ENCODE results near the gene PPP2R5A. TPM values are rescaled to one million over a fixed set of nuclear protein-coding genes. Genes with fewer than 3 reads are reported as not detected.

PPP2R5A gene
- total RNA-seq, 1 donor from 2014 or later, result 25.5 TPM

DNA sequence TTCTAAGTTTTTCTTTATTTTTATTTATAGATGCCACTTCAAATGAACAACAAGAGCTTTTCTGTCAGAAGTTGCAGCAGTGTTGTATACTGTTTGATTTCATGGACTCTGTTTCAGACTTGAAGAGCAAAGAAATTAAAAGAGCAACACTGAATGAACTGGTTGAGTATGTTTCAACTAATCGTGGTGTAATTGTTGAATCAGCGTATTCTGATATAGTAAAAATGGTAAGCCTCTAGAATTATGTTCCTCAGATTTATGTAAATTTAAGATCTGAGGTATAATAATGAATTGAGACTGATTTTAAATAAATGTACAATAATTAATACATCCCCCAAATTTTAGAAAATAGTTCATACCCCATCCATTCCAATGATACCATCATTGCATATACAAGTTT lies 43.9 kb downstream of the PPP2R5A start:
- Mint-ChIP-seq H3K27ac (ENCODE audit: unreplicated experiment) (no peak overlapping the region), H3K4me3 (ENCODE audit: unreplicated experiment) (no peak overlapping the region), H3K9me3 (ENCODE audit: unreplicated experiment) (no peaks in the 10 kb centered on the region), H3K36me3 (ENCODE audit: low read depth, unreplicated experiment) (peaks cover 3% of the 10 kb centered on the region), H3K27me3 (ENCODE audit: unreplicated experiment) (no peaks in the 10 kb centered on the region), H3K4me1 (ENCODE audit: unreplicated experiment) (no peaks in the 10 kb centered on the region)
- no peak for DNase-seq (ENCODE audit: low spot score)
- TF ChIP-seq CTCF (IDR thresholded peaks at IDR 0.05; ENCODE audit: unreplicated experiment), result no peak

DNA sequence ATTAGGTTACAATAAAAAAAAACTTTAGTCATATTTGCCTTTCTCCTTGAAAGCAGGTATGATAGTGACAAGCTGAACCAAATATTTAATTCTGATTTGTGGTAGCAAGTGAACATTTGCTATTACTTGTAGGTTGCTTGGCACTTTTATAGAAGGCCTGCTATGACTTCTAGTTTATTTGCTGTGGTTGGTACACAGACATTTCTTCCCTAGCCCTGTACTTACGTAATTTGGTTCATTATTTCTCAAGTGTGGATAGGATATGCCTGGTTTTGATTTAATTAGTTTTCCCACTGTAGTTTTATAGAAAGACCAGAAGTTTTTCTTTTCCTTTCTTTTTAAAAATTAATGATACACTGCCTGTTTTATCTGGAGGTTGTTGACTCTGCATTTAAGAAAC lies 55.9 kb downstream of the PPP2R5A start:
- H3K4me1 Mint-ChIP-seq (ENCODE audit: unreplicated experiment), result no peaks in the 10 kb centered on the region
- no peak for TF ChIP-seq CTCF (IDR thresholded peaks at IDR 0.05; ENCODE audit: unreplicated experiment)
- H3K9me3 Mint-ChIP-seq (ENCODE audit: unreplicated experiment), result no peaks in the 10 kb centered on the region
- H3K27me3 Mint-ChIP-seq (ENCODE audit: unreplicated experiment), result no peaks in the 10 kb centered on the region
- H3K36me3 Mint-ChIP-seq (ENCODE audit: low read depth, unreplicated experiment), result no peaks in the 10 kb centered on the region
- no peak overlapping the region for H3K4me3 Mint-ChIP-seq (ENCODE audit: unreplicated experiment)
- DNase-seq (ENCODE audit: low spot score), result no peak
- H3K27ac Mint-ChIP-seq (ENCODE audit: unreplicated experiment), result no peak overlapping the region

DNA sequence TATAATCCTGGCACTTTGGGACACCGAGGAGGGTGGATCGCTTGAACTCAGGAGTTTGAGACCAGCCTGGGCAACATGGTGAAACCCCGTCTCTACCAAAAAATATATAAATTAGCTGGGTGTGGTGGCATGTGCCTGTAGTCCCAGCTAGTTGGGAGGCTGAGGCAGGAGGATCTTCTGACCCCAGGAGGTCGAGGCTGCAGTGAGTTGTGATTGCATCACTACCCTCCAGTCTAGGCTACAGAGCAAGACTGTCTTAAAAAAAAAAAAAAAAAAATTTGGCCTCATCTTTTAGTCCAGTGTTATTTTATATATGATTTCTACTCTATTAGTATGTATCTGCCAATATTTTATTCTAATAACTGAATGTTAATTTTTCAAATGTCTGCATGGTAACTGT lies 59.7 kb downstream of the PPP2R5A start:
- no peaks in the 10 kb centered on the region for H3K4me1 Mint-ChIP-seq (ENCODE audit: unreplicated experiment)
- no peak overlapping the region for H3K4me3 Mint-ChIP-seq (ENCODE audit: unreplicated experiment)
- DNase-seq (ENCODE audit: low spot score), result no peak
- no peaks in the 10 kb centered on the region for H3K9me3 Mint-ChIP-seq (ENCODE audit: unreplicated experiment)
- H3K36me3 Mint-ChIP-seq (ENCODE audit: low read depth, unreplicated experiment), result no peaks in the 10 kb centered on the region
- no peak overlapping the region for H3K27ac Mint-ChIP-seq (ENCODE audit: unreplicated experiment)
- TF ChIP-seq CTCF (IDR thresholded peaks at IDR 0.05; ENCODE audit: unreplicated experiment), result no peak
- H3K27me3 Mint-ChIP-seq (ENCODE audit: unreplicated experiment), result no peaks in the 10 kb centered on the region

DNA sequence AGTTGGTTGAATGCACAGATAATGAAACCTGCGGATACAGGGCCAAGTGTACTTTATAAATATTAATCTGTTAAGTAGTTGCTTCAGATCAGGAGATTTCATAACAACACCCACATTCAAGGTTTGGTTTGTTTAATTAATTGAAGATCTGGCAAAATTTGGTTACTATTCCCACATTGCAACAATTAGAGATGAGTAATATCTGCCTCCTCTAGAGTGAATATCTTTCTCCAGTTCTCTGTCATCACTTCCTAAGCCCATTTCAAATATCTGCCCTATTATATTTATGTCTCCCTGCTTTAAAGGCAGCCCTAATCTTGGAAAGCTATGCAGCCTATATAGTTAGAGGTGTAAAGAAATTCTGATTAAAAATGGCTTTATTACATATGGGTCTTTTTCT lies 61.4 kb downstream of the PPP2R5A start:
- Mint-ChIP-seq H3K36me3 (ENCODE audit: low read depth, unreplicated experiment) (no peaks in the 10 kb centered on the region), H3K4me1 (ENCODE audit: unreplicated experiment) (no peaks in the 10 kb centered on the region), H3K4me3 (ENCODE audit: unreplicated experiment) (no peak overlapping the region), H3K27me3 (ENCODE audit: unreplicated experiment) (no peaks in the 10 kb centered on the region), H3K9me3 (ENCODE audit: unreplicated experiment) (no peaks in the 10 kb centered on the region), H3K27ac (ENCODE audit: unreplicated experiment) (no peak overlapping the region)
- no peak for DNase-seq (ENCODE audit: low spot score)
- TF ChIP-seq CTCF (IDR thresholded peaks at IDR 0.05; ENCODE audit: unreplicated experiment), result no peak

DNA sequence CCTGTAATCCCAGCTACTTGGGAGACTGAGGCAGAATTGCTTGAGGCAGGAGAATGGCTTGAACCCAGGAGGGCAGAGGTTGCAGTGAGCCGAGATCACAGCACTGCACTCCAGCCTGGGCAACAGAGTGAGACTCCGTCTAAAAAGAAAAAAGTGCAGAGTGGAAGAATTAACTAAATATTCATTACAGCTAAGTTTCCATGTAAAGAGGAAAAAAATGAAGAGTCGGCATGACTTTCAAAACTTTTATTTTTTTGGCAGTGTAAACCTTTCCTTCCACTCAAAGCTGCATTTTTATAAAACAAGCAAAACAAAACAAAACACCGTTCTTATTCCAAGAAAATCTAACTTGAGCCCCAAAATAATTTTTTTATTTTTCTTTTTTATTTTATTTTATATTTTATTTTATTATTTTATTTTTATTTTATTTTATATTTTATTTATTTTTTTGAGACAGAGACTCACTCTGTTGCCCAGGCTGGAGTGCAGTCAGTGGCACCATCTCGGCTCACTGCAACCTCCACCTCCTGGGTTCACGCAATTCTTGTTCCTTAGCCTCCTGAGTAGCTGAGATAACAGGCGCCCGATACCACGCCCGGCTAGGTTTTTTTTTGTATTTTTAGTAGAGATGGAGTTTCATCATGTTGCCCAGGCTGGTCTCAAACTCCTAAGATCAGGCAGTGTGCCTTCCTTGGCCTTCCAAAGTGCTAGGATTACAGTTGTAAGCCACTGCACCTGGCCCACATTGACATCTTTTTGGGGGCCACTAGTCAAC lies 66.6 kb downstream of the PPP2R5A start:
- H3K4me3 Mint-ChIP-seq (ENCODE audit: unreplicated experiment), result no peak overlapping the region
- peaks cover 12% of the 10 kb centered on the region for H3K36me3 Mint-ChIP-seq (ENCODE audit: low read depth, unreplicated experiment)
- no peak overlapping the region for H3K27ac Mint-ChIP-seq (ENCODE audit: unreplicated experiment)
- no peak for TF ChIP-seq CTCF (IDR thresholded peaks at IDR 0.05; ENCODE audit: unreplicated experiment)
- no peak for DNase-seq (ENCODE audit: low spot score)
- no peaks in the 10 kb centered on the region for H3K27me3 Mint-ChIP-seq (ENCODE audit: unreplicated experiment)
- no peaks in the 10 kb centered on the region for H3K4me1 Mint-ChIP-seq (ENCODE audit: unreplicated experiment)
- H3K9me3 Mint-ChIP-seq (ENCODE audit: unreplicated experiment), result no peaks in the 10 kb centered on the region
